H1 (cell line): Measurements from ENCODE around the gene TMEM198.

ENCODE experiments used
- E2F6 ChIP-seq: IDR thresholded peaks from 2 replicates; pipeline ENCODE4 v1.6.1; 2012; ENCODE audit warnings: inconsistent platforms
- MAX ChIP-seq: IDR thresholded peaks from 2 replicates; pipeline ENCODE4 v1.6.1; 2012; ENCODE audit warnings: inconsistent platforms
- RXRA ChIP-seq: IDR thresholded peaks from 2 replicates; pipeline ENCODE4 v1.6.1; 2011; ENCODE audit warnings: low read depth, mild to moderate bottlenecking, low read length, moderate library complexity; ENCODE audit not compliant: insufficient read depth
- TAF7 ChIP-seq: optimal IDR thresholded peaks from 2 replicates; pipeline ENCODE3; 2011; ENCODE audit warnings: low read depth, mild to moderate bottlenecking, inconsistent platforms, low read length, moderate library complexity, borderline replicate concordance

- no peak for TF ChIP-seq MAX
- TF ChIP-seq TAF7, result no peak
- no peak for TF ChIP-seq RXRA
- no peak for TF ChIP-seq E2F6
These were observed 33.2 kb upstream of the TMEM198 start for GRCh38 chr2:219510512-219511135.
